DMS53 treated with DMSO at 0.1 percent for 48 hours (cell line): ENCODE results near the gene IRF1.

Experiments used
- DNase-seq: peaks from one replicate; lab custom pipeline; 2025; ENCODE audit not compliant: unreplicated experiment; lab: John Stamatoyannopoulos, UW

The IRF1 gene

GRCh38 chr5:132500931-132501628 is 10.5 kb upstream of the IRF1 start:
- DNase-seq = peak; percentile 33

GRCh38 chr5:132500244-132500930 is 9.8 kb upstream of the IRF1 start:
- DNase-seq = no peak

- no peak for DNase-seq
Measured at GRCh38 chr5:132499440-132500243, 9.1 kb upstream of the IRF1 start.

GRCh38 chr5:132498686-132499271 is 8.2 kb upstream of the IRF1 start:
- DNase-seq = no peak

GRCh38 chr5:132498152-132498551 is 7.6 kb upstream of the IRF1 start:
- no peak for DNase-seq

- no peak for DNase-seq
Measured at GRCh38 chr5:132497488-132497997, 7.0 kb upstream of the IRF1 start.

GRCh38 chr5:132496631-132497487 is 6.3 kb upstream of the IRF1 start:
- DNase-seq = peak; percentile 68

GRCh38 chr5:132496191-132496630 is 5.6 kb upstream of the IRF1 start:
- peak; percentile 98 for DNase-seq

- peak; percentile 70 for DNase-seq
Measured at GRCh38 chr5:132495667-132496190, 5.2 kb upstream of the IRF1 start.

- no peak for DNase-seq
Measured at GRCh38 chr5:132493821-132494220, 3.2 kb upstream of the IRF1 start.

- DNase-seq = no peak
Measured at GRCh38 chr5:132493241-132493640, 2.7 kb upstream of the IRF1 start.

- DNase-seq = no peak
Measured at GRCh38 chr5:132492386-132493125, 2.0 kb upstream of the IRF1 start.

GRCh38 chr5:132491368-132492364 is 1.1 kb upstream of the IRF1 start:
- DNase-seq = no peak

GRCh38 chr5:132489871-132490483 is 596 bp downstream of the IRF1 start:
- peak; percentile 12 for DNase-seq

GRCh38 chr5:132489051-132489770 is 1.4 kb downstream of the IRF1 start:
- DNase-seq = no peak

GRCh38 chr5:132488590-132488989 is 2.0 kb downstream of the IRF1 start:
- peak; percentile 22 for DNase-seq
